GM12865 (cell line): Measurements from ENCODE around the gene EDARADD.

Experiments used
- DNase-seq: peaks from one replicate; pipeline ENCODE4 v3.0.0; 2010; ENCODE audit warnings: low read depth
- H3K4me3 ChIP-seq: 2 replicates; pipeline ENCODE4 v1.5.1; 2011; ENCODE audit warnings: mild to moderate bottlenecking, low read depth, low read length, control low read depth
- TF ChIP-seq, protein P1 (sequence below): IDR thresholded peaks from 2 replicates; pipeline ENCODE4 v1.5.1; 2011; ENCODE audit warnings: low read length, control low read depth, low read depth, inconsistent platforms; ENCODE audit not compliant: insufficient read depth; ENCODE audit errors: missing control alignments

The EDARADD gene

DNA sequence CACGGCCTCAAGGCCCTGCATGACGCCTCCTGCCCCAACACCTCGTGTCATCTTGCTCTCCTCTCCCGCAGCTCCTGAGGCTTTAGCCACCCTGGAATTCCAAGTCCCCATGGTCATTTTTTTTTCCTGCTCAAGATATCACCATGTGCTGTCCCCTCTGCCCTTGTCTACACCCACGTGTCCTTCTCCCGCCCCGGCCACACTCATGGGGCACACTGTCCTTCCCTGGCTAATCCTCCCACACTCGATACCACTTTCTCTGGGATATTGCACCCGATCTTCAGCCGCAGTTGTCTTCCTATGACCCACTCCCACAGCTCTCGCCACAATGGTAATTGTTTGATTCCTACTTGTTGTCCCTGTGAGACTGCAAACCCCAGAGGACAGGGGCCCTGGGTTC, 100.0 kb downstream of the EDARADD start:
- no peak for DNase-seq
- no peak overlapping the region for H3K4me3 ChIP-seq
- TF ChIP-seq, protein P1, sequence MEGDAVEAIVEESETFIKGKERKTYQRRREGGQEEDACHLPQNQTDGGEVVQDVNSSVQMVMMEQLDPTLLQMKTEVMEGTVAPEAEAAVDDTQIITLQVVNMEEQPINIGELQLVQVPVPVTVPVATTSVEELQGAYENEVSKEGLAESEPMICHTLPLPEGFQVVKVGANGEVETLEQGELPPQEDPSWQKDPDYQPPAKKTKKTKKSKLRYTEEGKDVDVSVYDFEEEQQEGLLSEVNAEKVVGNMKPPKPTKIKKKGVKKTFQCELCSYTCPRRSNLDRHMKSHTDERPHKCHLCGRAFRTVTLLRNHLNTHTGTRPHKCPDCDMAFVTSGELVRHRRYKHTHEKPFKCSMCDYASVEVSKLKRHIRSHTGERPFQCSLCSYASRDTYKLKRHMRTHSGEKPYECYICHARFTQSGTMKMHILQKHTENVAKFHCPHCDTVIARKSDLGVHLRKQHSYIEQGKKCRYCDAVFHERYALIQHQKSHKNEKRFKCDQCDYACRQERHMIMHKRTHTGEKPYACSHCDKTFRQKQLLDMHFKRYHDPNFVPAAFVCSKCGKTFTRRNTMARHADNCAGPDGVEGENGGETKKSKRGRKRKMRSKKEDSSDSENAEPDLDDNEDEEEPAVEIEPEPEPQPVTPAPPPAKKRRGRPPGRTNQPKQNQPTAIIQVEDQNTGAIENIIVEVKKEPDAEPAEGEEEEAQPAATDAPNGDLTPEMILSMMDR: no peak

DNA sequence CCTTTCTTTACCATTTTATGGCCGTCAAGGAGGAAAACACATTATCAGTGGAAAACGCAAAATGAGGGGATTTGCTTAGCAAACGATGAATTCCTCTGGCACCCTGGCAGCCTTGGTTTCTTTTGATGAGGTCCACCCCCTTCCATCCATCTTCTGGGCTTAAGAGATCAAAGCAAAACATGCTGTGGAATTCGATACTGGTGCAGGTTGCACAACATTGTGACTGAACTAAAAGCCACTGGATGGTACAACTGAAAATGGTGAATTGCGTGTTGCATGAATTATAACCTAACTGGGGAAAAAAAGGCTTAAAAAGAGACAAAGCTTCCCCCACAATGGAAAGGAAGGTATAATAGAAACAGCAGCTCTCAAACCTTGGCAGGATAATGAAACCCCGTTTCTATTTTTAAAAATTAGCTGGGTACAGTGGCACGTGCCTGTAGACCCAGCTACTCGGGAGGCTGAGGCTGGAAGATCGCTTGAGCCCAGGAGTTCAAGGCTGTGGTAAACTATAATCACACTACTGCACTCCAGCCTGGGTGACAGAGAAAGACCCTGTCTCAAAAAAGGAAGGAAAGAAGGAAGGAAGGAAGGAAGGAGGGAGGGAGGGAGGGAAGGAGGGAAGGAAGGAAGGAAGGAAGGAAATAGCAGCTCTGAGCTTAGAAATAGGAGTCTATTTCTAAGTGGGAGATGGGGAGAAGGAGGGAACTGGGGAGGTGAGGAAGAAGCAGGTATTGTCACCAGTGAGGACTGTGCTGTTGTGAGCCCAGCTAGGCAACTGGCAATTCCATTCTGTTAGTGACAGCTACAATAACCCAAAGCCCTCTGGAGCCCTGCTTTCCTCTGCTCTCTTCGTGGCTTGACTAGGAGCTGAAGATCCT, 100.7 kb downstream of the EDARADD start:
- H3K4me3 ChIP-seq: no peak overlapping the region
- TF ChIP-seq, protein P1: no peak
- no peak for DNase-seq

DNA sequence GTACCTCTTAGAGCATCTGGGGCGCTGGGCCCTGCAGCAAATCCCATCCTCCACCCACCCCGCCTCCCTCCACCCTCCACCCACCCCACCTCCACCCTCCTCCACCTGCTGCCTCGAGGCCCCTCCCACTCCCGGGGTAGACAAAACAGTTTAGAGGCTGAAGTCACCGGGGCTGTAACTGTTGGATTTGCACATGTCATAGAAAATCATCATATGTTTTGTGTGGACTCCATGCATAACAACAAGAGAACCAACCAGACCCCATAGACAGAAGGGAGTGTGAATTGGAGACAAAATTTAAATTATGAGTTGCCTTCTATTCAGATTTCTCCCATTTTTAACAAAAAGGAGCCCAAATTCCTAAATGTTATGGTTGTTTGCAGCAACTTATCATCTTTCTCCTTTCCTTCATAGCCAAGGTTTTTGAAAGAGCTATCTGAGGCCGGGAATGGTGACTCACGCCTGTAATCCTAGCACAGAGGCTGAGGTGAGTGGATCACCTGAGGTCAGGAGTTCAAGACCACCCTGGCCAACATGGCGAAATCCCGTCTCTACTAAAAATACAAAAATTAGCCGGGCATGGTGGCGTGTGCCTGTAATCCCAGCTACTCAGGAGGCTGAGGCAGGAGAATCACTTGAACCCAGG, 101.5 kb downstream of the EDARADD start:
- TF ChIP-seq, protein P1: no peak

DNA sequence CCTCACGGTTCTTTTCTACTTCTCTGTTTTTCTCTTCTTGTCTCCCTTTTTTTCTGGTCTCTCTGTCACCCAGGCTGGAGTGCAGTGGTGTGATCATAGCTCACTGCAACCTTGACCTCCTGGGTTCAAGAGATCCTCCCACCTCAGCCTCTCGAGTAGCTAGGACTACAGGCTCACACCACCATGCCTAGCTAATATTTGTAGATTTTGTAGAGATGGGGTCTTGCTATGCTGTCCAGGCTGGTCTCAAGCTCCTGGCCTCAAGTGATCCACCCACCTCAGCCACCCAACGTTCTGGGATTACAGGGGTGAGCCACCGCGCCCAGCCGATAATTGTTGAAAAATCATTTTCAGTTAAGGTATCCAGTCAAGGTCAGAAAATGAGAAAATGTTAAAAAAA, 103.8 kb downstream of the EDARADD start:
- TF ChIP-seq, protein P1: no peak
- no peak overlapping the region for H3K4me3 ChIP-seq
- DNase-seq: no peak

More for the DNA sequence above, 101.5 kb downstream of the EDARADD start:
- no peak for DNase-seq
- no peak overlapping the region for H3K4me3 ChIP-seq

DNA sequence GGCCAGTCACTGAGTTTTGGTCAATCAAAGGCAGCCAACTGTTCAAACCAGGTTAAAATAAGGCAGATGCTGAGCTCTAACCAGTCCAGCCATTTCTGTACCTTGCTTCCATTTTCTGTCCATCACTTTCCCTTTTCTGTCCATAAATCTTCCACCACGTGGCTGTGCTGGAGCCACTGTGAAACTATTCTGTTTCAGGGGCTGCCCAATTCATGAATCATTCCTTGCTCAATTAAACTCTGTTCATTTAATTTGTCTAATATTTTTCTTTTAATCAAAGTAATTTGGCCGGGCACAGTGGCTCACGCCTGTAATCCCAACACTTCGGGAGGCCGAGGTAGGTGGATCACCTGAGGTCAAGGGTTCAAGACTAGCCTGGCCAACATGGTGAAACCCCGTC, 107.0 kb downstream of the EDARADD start:
- no peak for DNase-seq
- no peak overlapping the region for H3K4me3 ChIP-seq
- TF ChIP-seq, protein P1: no peak

DNA sequence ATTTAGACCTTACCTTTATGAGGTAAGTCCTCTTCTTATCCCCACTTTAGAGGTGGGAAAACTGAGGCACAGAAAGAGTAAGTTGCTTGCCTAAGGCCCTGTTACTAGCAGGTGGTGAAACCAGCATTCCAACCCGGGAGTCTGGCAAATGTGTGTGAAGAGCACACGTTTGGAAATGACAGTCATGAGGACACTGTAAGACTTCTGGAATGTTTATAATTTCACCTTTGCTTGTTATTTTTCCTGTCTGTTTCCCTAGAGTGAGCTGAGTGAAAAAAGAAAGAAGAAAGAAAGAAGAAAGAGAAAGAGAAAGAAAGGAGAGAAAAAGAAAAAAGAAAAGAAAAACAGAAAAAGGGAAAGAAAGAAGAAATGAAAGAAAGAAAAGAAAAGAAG, 108.5 kb downstream of the EDARADD start:
- no peak for DNase-seq
- TF ChIP-seq, protein P1: no peak
- no peak overlapping the region for H3K4me3 ChIP-seq
